Measurements from ENCODE around the gene COL20A1. TPM values are rescaled to one million over a fixed set of nuclear protein-coding genes. Genes with fewer than 3 reads are reported as not detected.
A peak's percentile ranks its signal among the peaks of the same experiment; 100 is the strongest.

COL20A1 gene
- total and polyA plus RNA-seq, 2 of the 13 experiments (the other 11 are each of a cell fraction or from before 2014, with no cell fraction given), result not detected

GRCh38 chr20:63374504-63374903, 81.5 kb downstream of the COL20A1 start:
- Histone ChIP-seq H3K36me3 (replicated peaks in 1 of 2; ENCODE audit: control insufficient read depth in 1 of 2, insufficient read depth in 2 of 2, low read length in 2 of 2) (no peaks in the 10 kb centered on the region), H3K4me2 (ENCODE audit: low read depth, low read length) (no peak overlapping the region), H4K20me1 (ENCODE audit: insufficient read depth, low read length) (no peaks in the 10 kb centered on the region; the same call in 1 of the 2 replicates), H3K9me3 (ENCODE audit: low read length) (no peaks in the 10 kb centered on the region), H3K27me3 (ENCODE audit: control insufficient read depth in 1 of 2, insufficient read depth in 2 of 2, low read length in 2 of 2) (peaks cover 9 to 58% of the 10 kb centered on the region in 2 experiments; a peak in 4 of 5 replicates), H3K27ac (ENCODE audit: extremely low read length, insufficient read depth, low read length) (no peak overlapping the region), H3K4me1 (ENCODE audit: insufficient read depth, low read length) (peaks cover 39% of the 10 kb centered on the region), H3K79me2 (ENCODE audit: insufficient read depth, low read length) (no peaks in the 10 kb centered on the region), H2AFZ (ENCODE audit: low read length) (no peak overlapping the region), H3K4me3 (replicated peaks in 1 of 3; ENCODE audit: insufficient read depth in 1 of 3, low read depth in 2 of 3, low read length in 3 of 3) (no peak overlapping the region; a peak in 1 of 6 replicates), H3K9ac (ENCODE audit: insufficient read depth, low read depth, low read length) (no peak overlapping the region)
- ChIA-PET POLR2A (no interaction called here), CTCF (ENCODE audit: low intra/inter-chr PET ratio, low total read pairs) (no interaction called here)
- intact Hi-C loops (cut with micrococcal nuclease; ENCODE audit: unreplicated experiment), result no loop called here
- 2% methylated on average over 12 of the region's 12 CpGs for WGBS (ENCODE audit: low lambda C conversion rate)
- no peak for DNase-seq (ENCODE audit: low spot score)
- in situ Hi-C loops (cut with HindIII; ENCODE audit: extremely low pct_ligation_motif_present, low pct_unique_long_range_greater_than_20kb), result no loop called here
- no TSS peak for BruUV-seq (replicated peaks)
- peak; percentile 14 for ATAC-seq
- peak; percentile 72 for FAIRE-seq
- TF ChIP-seq FOXO4 (CRISPR knock-in tag; conservative IDR thresholded peaks at IDR 0.05) (0 out of 2 replicates have a peak, but pooled peaks have one; percentile 40), FOSL2 (CRISPR knock-in tag; IDR thresholded peaks at IDR 0.05) (no peak), ZNF263 (CRISPR knock-in tag; IDR thresholded peaks at IDR 0.05) (0 out of 2 replicates have a peak, but pooled peaks have one; percentile 52), GABPA (IDR thresholded peaks at IDR 0.05; ENCODE audit: low read depth, low read length) (no peak), GABPA (CRISPR knock-in tag; IDR thresholded peaks at IDR 0.05; ENCODE audit: low read depth) (0 out of 2 replicates have a peak, but pooled peaks have one; percentile 18), ZNF207 (IDR thresholded peaks at IDR 0.05; ENCODE audit: borderline replicate concordance) (no peak), CSRNP2 (CRISPR knock-in tag; conservative IDR thresholded peaks at IDR 0.05; ENCODE audit: low read depth) (no peak), ATF6 (CRISPR knock-in tag; conservative IDR thresholded peaks at IDR 0.05) (no peak)
